AG08396 (cell line): ENCODE measurements around the gene SIGLEC9.
"Not testable (repeated sequence)": the region's sequence is repeated elsewhere in the genome, so short reads cannot be mapped to it uniquely, and the experiment has no call there.

Experiments
- DNase-seq: peaks from one replicate; pipeline ENCODE4 v3.0.0; 2012; ENCODE audit warnings: low spot score, mixed read lengths

SIGLEC9 gene

GRCh38 chr19:51145916-51146493 lies 21.3 kb downstream of the SIGLEC9 start:
- DNase-seq = no peak

- no peak for DNase-seq
These were observed 22.0 kb downstream of the SIGLEC9 start for GRCh38 chr19:51146751-51147150.

- DNase-seq = no peak
These were observed 23.0 kb downstream of the SIGLEC9 start for GRCh38 chr19:51147663-51148062.

- DNase-seq = no peak
These were observed 23.9 kb downstream of the SIGLEC9 start for GRCh38 chr19:51148580-51148979.

- no peak for DNase-seq
These were observed 25.9 kb downstream of the SIGLEC9 start for GRCh38 chr19:51150627-51151026.

- no peak for DNase-seq
These were observed 32.0 kb downstream of the SIGLEC9 start for GRCh38 chr19:51156710-51157109.

GRCh38 chr19:51157265-51157664 lies 32.6 kb downstream of the SIGLEC9 start:
- DNase-seq = no peak

GRCh38 chr19:51158474-51159129 lies 33.9 kb downstream of the SIGLEC9 start:
- peak; percentile 29 for DNase-seq

GRCh38 chr19:51159656-51160055 lies 35.0 kb downstream of the SIGLEC9 start:
- DNase-seq = no peak

- DNase-seq = no peak
These were observed 36.6 kb downstream of the SIGLEC9 start for GRCh38 chr19:51161266-51161665.

GRCh38 chr19:51161867-51162496 lies 37.3 kb downstream of the SIGLEC9 start:
- no peak for DNase-seq

GRCh38 chr19:51163257-51163656 lies 38.6 kb downstream of the SIGLEC9 start:
- no peak for DNase-seq

- DNase-seq = no peak
These were observed 39.5 kb downstream of the SIGLEC9 start for GRCh38 chr19:51164215-51164614.

GRCh38 chr19:51166846-51167490 lies 42.3 kb downstream of the SIGLEC9 start:
- DNase-seq = no peak

- DNase-seq = no peak
These were observed 44.0 kb downstream of the SIGLEC9 start for GRCh38 chr19:51168564-51169282.

- DNase-seq = not testable (repeated sequence)
These were observed 44.7 kb downstream of the SIGLEC9 start for GRCh38 chr19:51169283-51169918.

GRCh38 chr19:51172223-51172622 lies 47.5 kb downstream of the SIGLEC9 start:
- no peak for DNase-seq

GRCh38 chr19:51173681-51174080 lies 49.0 kb downstream of the SIGLEC9 start:
- no peak for DNase-seq

GRCh38 chr19:51179256-51179655 lies 54.5 kb downstream of the SIGLEC9 start:
- no peak for DNase-seq
